Vagina (tissue), 2 donors: ENCODE results near the gene GALNT6. TPM values are rescaled to one million over a fixed set of nuclear protein-coding genes. Genes with fewer than 3 reads are reported as not detected.

ENCODE experiments used
- DNase-seq, 2 donors: peaks; one replicate each; pipeline ENCODE4 v3.0.0-alpha.2; 2017; ENCODE audit errors: extremely low spot score in 2 of 2
- H3K27ac ChIP-seq: fragments of 200-600 bp; sonication (generic); one replicate; pipeline ENCODE4 v1.5.1; 2019
- H3K27me3 ChIP-seq: fragments of 200-600 bp; sonication (generic); one replicate; pipeline ENCODE4 v1.5.1; 2019
- H3K36me3 ChIP-seq, 2 donors: fragments of 200-600 bp; sonication (generic); one replicate each; pipeline ENCODE4 v1.5.1; 2017 to 2019
- H3K4me1 ChIP-seq: fragments of 200-600 bp; sonication (generic); one replicate; pipeline ENCODE4 v1.5.1; 2019
- H3K4me3 ChIP-seq, 2 donors: fragments of 200-600 bp; sonication (generic); 1 replicate in 1 of 2; 2 replicates in 1 of 2; pipeline ENCODE4 v1.5.1; 2016 to 2019
- H3K9me3 ChIP-seq: fragments of 200-600 bp; sonication (generic); one replicate; pipeline ENCODE4 v1.5.1; 2019
- CTCF ChIP-seq, 3 experiments: fragments of 450-650 bp in 2 of 3; fragments of 200-600 bp in 1 of 3; sonication (generic) in 1 of 3; IDR thresholded peaks; one replicate each; pipeline ENCODE4 v1.5.1; 2017 to 2019; ENCODE audit warnings: antibody characterized with exemption in 3 of 3, mild to moderate bottlenecking in 2 of 3, moderate library complexity in 2 of 3
- POLR2A ChIP-seq, 2 donors: fragments of 450-650 bp; IDR thresholded peaks; one replicate each; pipeline ENCODE4 v1.6.1; 2017; ENCODE audit warnings: antibody characterized with exemption in 2 of 2, mild to moderate bottlenecking in 2 of 2, moderate library complexity in 2 of 2
- POLR2AphosphoS5 ChIP-seq, 2 donors: sonication (generic); formaldehyde crosslinking; IDR thresholded peaks; one replicate each; pipeline ENCODE4 v1.9.0; 2017; ENCODE audit warnings: antibody characterized with exemption in 2 of 2, mild to moderate bottlenecking in 2 of 2, low read depth in 1 of 2; ENCODE audit not compliant: insufficient read depth in 1 of 2
- intact Hi-C: fragments of 100-400 bp; cut with DNase I; formaldehyde crosslinking; loops from one replicate; pipeline ENCODE4 v1.15.1; 2023
- total RNA-seq: library from RNA; depleted of rRNA; stranded (reverse); fragments of >200 nt; gene quantifications from one replicate; pipeline ENCODE4 v1.2.3, GENCODE V29; 2016

Gene GALNT6
- total RNA-seq, 1 donor from 2014 or later, result 12.5 TPM

GRCh38 chr12:51383269-51383905 is 7.8 kb downstream of the GALNT6 start:
- DNase-seq, result no peak
- H3K4me1 ChIP-seq, result no peaks in the 10 kb centered on the region
- no peaks in the 10 kb centered on the region for H3K9me3 ChIP-seq
- H3K27ac ChIP-seq, result no peak overlapping the region
- no peaks in the 10 kb centered on the region for H3K27me3 ChIP-seq
- no peak overlapping the region for H3K4me3 ChIP-seq
- no peaks in the 10 kb centered on the region for H3K36me3 ChIP-seq
- TF ChIP-seq CTCF (IDR thresholded peaks at IDR 0.05) (no peak), POLR2A (IDR thresholded peaks at IDR 0.05) (no peak), POLR2AphosphoS5 (IDR thresholded peaks at IDR 0.05; ENCODE audit: insufficient read depth in 1 of 2, low read depth in 1 of 2) (no peak)
- intact Hi-C loops, result no loop called here

GRCh38 chr12:51382173-51382572 is 9.0 kb downstream of the GALNT6 start:
- H3K4me3 ChIP-seq, result no peak overlapping the region
- H3K4me1 ChIP-seq, result no peaks in the 10 kb centered on the region
- no peak for TF ChIP-seq CTCF (IDR thresholded peaks at IDR 0.05)
- no peak for TF ChIP-seq POLR2A (IDR thresholded peaks at IDR 0.05)
- TF ChIP-seq POLR2AphosphoS5 (IDR thresholded peaks at IDR 0.05; ENCODE audit: insufficient read depth in 1 of 2, low read depth in 1 of 2), result no peak
- H3K36me3 ChIP-seq, result no peaks in the 10 kb centered on the region
- DNase-seq, result no peak
- H3K27ac ChIP-seq, result no peak overlapping the region
- no peaks in the 10 kb centered on the region for H3K9me3 ChIP-seq
- H3K27me3 ChIP-seq, result no peaks in the 10 kb centered on the region
- intact Hi-C loops, result no loop called here

GRCh38 chr12:51381226-51382079 is 9.8 kb downstream of the GALNT6 start:
- H3K27me3 ChIP-seq, result no peaks in the 10 kb centered on the region
- H3K4me1 ChIP-seq, result no peaks in the 10 kb centered on the region
- DNase-seq, result no peak
- no peak overlapping the region for H3K4me3 ChIP-seq
- no peaks in the 10 kb centered on the region for H3K9me3 ChIP-seq
- no peaks in the 10 kb centered on the region for H3K36me3 ChIP-seq
- intact Hi-C loops, result no loop called here
- TF ChIP-seq POLR2AphosphoS5 (IDR thresholded peaks at IDR 0.05; ENCODE audit: insufficient read depth in 1 of 2, low read depth in 1 of 2), result no peak
- no peak overlapping the region for H3K27ac ChIP-seq

- Histone ChIP-seq H3K9me3 (no peaks in the 10 kb centered on the region), H3K27ac (no peak overlapping the region), H3K4me3 (no peak overlapping the region), H3K27me3 (no peaks in the 10 kb centered on the region), H3K4me1 (no peaks in the 10 kb centered on the region), H3K36me3 (no peaks in the 10 kb centered on the region)
- intact Hi-C loops, result no loop called here
- DNase-seq, result no peak
- no peak for TF ChIP-seq POLR2AphosphoS5 (IDR thresholded peaks at IDR 0.05; ENCODE audit: insufficient read depth in 1 of 2, low read depth in 1 of 2)
- no peak for TF ChIP-seq CTCF (IDR thresholded peaks at IDR 0.05)
- no peak for TF ChIP-seq POLR2A (IDR thresholded peaks at IDR 0.05)
These were observed 11.6 kb downstream of the GALNT6 start for GRCh38 chr12:51379571-51379970.

GRCh38 chr12:51378749-51379148 is 12.5 kb downstream of the GALNT6 start:
- DNase-seq, result no peak
- intact Hi-C loops, result no loop called here
- no peak for TF ChIP-seq POLR2AphosphoS5 (IDR thresholded peaks at IDR 0.05; ENCODE audit: insufficient read depth in 1 of 2, low read depth in 1 of 2)
- TF ChIP-seq POLR2A (IDR thresholded peaks at IDR 0.05), result no peak
- TF ChIP-seq CTCF (IDR thresholded peaks at IDR 0.05), result no peak

More at GRCh38 chr12:51378749-51379148, 12.5 kb downstream of the GALNT6 start:
- no peaks in the 10 kb centered on the region for H3K9me3 ChIP-seq
- H3K36me3 ChIP-seq, result no peaks in the 10 kb centered on the region
- no peak overlapping the region for H3K4me3 ChIP-seq
- H3K27ac ChIP-seq, result no peak overlapping the region
- no peaks in the 10 kb centered on the region for H3K27me3 ChIP-seq
- no peaks in the 10 kb centered on the region for H3K4me1 ChIP-seq
